Ishikawa (cell line): ENCODE measurements around the gene ITIH1.

Experiments used
- CEBPB ChIP-seq: IDR thresholded peaks from 2 replicates; pipeline ENCODE4 v1.6.1; 2012
- CREB1 ChIP-seq: IDR thresholded peaks from 2 replicates; pipeline ENCODE4 v1.6.1; 2012; ENCODE audit warnings: low read depth
- EGR1 ChIP-seq: IDR thresholded peaks from 2 replicates; pipeline ENCODE4 v1.6.1; 2012
- EP300 ChIP-seq: IDR thresholded peaks from 2 replicates; pipeline ENCODE4 v1.6.1; 2012; ENCODE audit warnings: borderline replicate concordance
- FOXM1 ChIP-seq: IDR thresholded peaks from 2 replicates; pipeline ENCODE4 v1.6.1; 2012; ENCODE audit warnings: low read depth, borderline replicate concordance
- NFIC ChIP-seq: IDR thresholded peaks from 2 replicates; pipeline ENCODE4 v1.6.1; 2012
- RAD21 ChIP-seq: IDR thresholded peaks from 2 replicates; pipeline ENCODE4 v1.6.1; 2012; ENCODE audit warnings: low read depth
- TAF1 ChIP-seq: IDR thresholded peaks from 2 replicates; pipeline ENCODE4 v1.6.1; 2012; ENCODE audit warnings: low read depth, mild to moderate bottlenecking
- TCF12 ChIP-seq: IDR thresholded peaks from 2 replicates; pipeline ENCODE4 v1.6.1; 2012; ENCODE audit warnings: low read depth
- TEAD4 ChIP-seq: IDR thresholded peaks from 2 replicates; pipeline ENCODE4 v1.6.1; 2012
- YY1 ChIP-seq: IDR thresholded peaks from 2 replicates; pipeline ENCODE4 v1.6.1; 2012; ENCODE audit warnings: low read depth
- ZBTB7A ChIP-seq: IDR thresholded peaks from 2 replicates; pipeline ENCODE4 v1.6.1; 2012; ENCODE audit warnings: low read depth
- TF ChIP-seq, protein P1 (sequence below): IDR thresholded peaks from 2 replicates; pipeline ENCODE4 v1.6.1; 2012; ENCODE audit warnings: low read depth, mild to moderate bottlenecking
- TF ChIP-seq, protein P2 (sequence below): IDR thresholded peaks from 2 replicates; pipeline ENCODE4 v1.6.1; 2012
- TF ChIP-seq, protein P3 (sequence below): IDR thresholded peaks from 2 replicates; pipeline ENCODE4 v1.6.1; 2012

ITIH1 gene

DNA sequence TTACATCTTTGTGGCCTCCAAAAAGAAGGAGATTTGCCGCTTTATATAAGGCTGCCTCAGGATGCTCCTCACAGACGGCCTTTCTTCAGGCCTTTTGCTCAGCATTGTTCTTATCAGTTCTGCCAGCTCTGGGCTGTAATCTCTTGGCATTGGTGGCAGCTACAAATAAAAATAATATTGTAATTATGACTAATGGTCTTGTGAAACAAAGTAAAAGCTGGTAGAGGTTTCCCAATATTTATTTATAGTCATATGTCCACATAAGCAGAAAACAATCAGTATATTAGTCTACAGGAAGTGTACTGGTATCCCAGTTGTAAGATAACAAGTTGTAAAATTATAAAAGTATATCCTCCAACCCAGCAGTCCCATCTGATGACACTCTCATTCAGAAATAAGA lies 13.9 kb upstream of the ITIH1 start:
- TF ChIP-seq EP300: no peak
- TF ChIP-seq, protein P1, sequence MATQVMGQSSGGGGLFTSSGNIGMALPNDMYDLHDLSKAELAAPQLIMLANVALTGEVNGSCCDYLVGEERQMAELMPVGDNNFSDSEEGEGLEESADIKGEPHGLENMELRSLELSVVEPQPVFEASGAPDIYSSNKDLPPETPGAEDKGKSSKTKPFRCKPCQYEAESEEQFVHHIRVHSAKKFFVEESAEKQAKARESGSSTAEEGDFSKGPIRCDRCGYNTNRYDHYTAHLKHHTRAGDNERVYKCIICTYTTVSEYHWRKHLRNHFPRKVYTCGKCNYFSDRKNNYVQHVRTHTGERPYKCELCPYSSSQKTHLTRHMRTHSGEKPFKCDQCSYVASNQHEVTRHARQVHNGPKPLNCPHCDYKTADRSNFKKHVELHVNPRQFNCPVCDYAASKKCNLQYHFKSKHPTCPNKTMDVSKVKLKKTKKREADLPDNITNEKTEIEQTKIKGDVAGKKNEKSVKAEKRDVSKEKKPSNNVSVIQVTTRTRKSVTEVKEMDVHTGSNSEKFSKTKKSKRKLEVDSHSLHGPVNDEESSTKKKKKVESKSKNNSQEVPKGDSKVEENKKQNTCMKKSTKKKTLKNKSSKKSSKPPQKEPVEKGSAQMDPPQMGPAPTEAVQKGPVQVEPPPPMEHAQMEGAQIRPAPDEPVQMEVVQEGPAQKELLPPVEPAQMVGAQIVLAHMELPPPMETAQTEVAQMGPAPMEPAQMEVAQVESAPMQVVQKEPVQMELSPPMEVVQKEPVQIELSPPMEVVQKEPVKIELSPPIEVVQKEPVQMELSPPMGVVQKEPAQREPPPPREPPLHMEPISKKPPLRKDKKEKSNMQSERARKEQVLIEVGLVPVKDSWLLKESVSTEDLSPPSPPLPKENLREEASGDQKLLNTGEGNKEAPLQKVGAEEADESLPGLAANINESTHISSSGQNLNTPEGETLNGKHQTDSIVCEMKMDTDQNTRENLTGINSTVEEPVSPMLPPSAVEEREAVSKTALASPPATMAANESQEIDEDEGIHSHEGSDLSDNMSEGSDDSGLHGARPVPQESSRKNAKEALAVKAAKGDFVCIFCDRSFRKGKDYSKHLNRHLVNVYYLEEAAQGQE: no peak
- TF ChIP-seq FOXM1: no peak
- no peak for TF ChIP-seq ZBTB7A
- no peak for TF ChIP-seq TAF1
- no peak for TF ChIP-seq TEAD4
- TF ChIP-seq, protein P2, sequence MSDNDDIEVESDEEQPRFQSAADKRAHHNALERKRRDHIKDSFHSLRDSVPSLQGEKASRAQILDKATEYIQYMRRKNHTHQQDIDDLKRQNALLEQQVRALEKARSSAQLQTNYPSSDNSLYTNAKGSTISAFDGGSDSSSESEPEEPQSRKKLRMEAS: no peak
- no peak for TF ChIP-seq EGR1
- no peak for TF ChIP-seq CEBPB
- no peak for TF ChIP-seq TCF12
- TF ChIP-seq CREB1: no peak
- TF ChIP-seq NFIC: no peak

DNA sequence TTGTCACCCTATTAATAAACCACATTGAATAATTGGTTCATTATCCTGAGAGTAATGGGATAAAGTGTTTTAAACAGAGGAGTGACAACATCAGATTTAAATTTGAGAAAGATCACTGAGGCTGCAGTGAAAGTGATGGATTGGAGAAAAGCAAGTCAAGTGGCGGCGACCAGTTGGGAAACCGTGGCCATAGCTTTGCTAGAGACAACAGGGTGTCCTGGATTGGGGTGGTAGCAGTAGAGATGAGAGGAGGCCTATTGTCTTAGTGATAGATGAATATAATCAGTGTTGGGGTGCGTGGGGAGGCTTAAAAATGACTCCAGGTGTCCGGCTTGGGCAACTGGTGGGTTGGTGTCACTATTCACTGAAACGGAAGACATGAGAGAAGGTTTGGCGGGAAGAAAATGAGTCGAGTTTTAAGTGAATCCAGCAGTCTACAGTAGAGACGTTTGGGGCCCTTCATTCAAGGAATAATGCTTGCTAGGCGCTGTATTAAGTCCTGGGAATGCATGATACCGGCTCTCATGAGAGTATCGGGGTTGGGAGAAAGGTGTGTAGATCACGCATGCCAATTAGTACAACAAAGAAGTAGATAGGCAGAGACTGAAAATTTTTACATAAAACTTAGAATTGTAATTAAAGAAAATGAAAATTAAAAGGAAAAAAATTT lies 7.5 kb upstream of the ITIH1 start:
- TF ChIP-seq, protein P3, sequence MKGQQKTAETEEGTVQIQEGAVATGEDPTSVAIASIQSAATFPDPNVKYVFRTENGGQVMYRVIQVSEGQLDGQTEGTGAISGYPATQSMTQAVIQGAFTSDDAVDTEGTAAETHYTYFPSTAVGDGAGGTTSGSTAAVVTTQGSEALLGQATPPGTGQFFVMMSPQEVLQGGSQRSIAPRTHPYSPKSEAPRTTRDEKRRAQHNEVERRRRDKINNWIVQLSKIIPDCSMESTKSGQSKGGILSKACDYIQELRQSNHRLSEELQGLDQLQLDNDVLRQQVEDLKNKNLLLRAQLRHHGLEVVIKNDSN: no peak
- no peak for TF ChIP-seq TCF12
- TF ChIP-seq, protein P1: no peak
- no peak for TF ChIP-seq ZBTB7A
- no peak for TF ChIP-seq EGR1
- TF ChIP-seq TAF1: no peak
- no peak for TF ChIP-seq RAD21
- no peak for TF ChIP-seq CEBPB
- TF ChIP-seq, protein P2: no peak
- TF ChIP-seq CREB1: no peak
- TF ChIP-seq YY1: no peak
- TF ChIP-seq EP300: no peak

DNA sequence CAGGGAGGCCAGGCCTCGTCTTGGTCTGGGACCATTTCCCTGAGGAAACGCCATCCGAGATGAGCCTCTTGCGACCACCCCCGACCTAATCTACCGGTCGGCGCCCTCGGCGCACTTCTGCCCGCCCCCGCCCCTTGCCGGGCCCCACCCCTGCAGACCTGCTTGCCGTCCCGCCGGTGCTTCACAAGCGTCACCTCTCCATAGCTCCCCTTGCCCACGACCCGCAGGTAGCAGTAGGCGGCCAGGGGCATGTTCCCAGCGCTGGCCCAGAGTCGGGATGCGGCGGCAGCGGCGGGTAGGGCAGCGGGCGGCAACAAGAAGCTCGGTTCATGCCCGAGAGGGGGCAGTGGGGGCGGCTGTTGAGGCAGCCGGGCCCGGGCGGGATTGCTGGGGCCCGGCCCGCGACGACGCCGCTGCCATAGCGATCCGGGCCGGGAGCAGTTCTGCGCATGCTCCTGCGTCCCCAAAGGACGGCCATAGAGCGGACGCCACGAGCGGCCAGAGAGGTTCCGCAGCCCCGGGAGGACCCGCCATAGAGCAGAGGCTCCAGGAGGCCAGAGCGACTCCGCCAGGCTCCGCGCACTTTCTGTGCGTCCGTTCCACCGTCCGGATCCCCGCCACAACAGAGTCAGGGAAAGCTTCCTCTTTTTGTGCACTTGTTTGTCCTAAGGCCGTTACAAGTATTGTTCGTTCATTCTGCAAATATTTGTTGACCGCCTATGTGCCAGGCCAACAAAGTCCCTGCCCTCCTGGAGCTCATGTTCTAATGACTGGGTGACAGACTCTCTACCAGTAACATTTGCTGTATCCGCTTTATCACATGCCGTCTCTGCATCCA lies 6.7 kb upstream of the ITIH1 start, which contains the start of gene NEK4:
TSS of gene NEK4 (minus strand) at position 445 of the 838 bp plus-strand sequence. CDS start at position 251, 194 bp downstream.
- 0 out of 2 replicates have a peak, but pooled peaks have one; percentile 35 for TF ChIP-seq TCF12
- TF ChIP-seq, protein P3: no peak
- TF ChIP-seq, protein P2: peak; percentile 63
- TF ChIP-seq RAD21: no peak
- TF ChIP-seq NFIC: no peak
- no peak for TF ChIP-seq FOXM1
- TF ChIP-seq EP300: no peak
- peak; percentile 32; the same call in 1 of the 2 replicates for TF ChIP-seq CREB1
- peak; percentile 3; the same call in 1 of the 2 replicates for TF ChIP-seq ZBTB7A
- TF ChIP-seq YY1: peak; percentile 79; the same call in 1 of the 2 replicates
- peak; percentile 97 for TF ChIP-seq TAF1
- no peak for TF ChIP-seq CEBPB

DNA sequence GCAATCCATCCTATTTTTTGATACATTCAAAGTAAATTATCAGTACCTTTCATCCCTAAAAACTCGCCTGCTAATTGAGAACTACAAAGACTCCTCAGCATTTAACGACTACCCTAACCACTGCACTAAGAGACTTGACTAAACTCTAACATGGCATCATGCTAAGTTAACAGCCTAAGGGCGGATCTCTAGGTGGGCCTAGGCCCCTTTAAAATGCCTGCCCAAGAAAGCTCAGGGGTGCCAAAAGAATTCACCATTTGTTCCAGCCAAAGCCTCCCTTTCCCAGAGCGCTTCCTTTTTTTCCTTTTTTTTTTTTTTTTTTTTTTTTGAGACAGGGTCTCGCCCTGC lies 6.1 kb upstream of the ITIH1 start:
- no peak for TF ChIP-seq FOXM1
- TF ChIP-seq EGR1: no peak
- TF ChIP-seq, protein P1: no peak
- no peak for TF ChIP-seq ZBTB7A
